H1 (cell line): ENCODE data around the gene SPINT1. TPM values are rescaled to one million over a fixed set of nuclear protein-coding genes. Genes with fewer than 3 reads are reported as not detected.

Source experiments
- CTCF ChIA-PET: fragments of 300-600 bp; sonication (Branson Sonifier 250); formaldehyde crosslinking; loops from one replicate; lab custom pipeline; 2021; ENCODE audit not compliant: partially characterized antibody; lab: Charles Lee
- POLR2A ChIA-PET: fragments of 300-600 bp; sonication (Branson Sonifier 250); formaldehyde crosslinking; loops from one replicate; lab custom pipeline; 2021; ENCODE audit warnings: inconsistent platforms; ENCODE audit not compliant: partially characterized antibody; lab: Charles Lee
- DNase-seq, 2 experiments: peaks; one replicate each; pipeline versions ENCODE4 v3.0.0 to v3.0.0-alpha.2; 2010 to 2022; ENCODE audit warnings: low spot score in 2 of 2, low read depth in 1 of 2, mixed read lengths in 1 of 2
- FAIRE-seq: peaks from 2 replicates; lab custom pipeline; 2011; peaks lifted over from hg19 to GRCh38; lab: Jason Lieb, UNC
- H2AFZ ChIP-seq: 2 replicates; pipeline ENCODE4 v1.8.1; 2012; ENCODE audit warnings: low read length, inconsistent platforms
- H2AK5ac ChIP-seq: 2 replicates; pipeline ENCODE4 v1.6.1; 2013; ENCODE audit warnings: low read depth, low read length
- H2BK120ac ChIP-seq: replicated peaks from 2 replicates; pipeline ENCODE3; 2013; ENCODE audit warnings: low read depth, low read length, inconsistent platforms
- H2BK12ac ChIP-seq: 2 replicates; pipeline ENCODE4 v1.6.1; 2013; ENCODE audit warnings: low read depth, low read length
- H2BK15ac ChIP-seq: 2 replicates; pipeline ENCODE4 v1.6.1; 2013; ENCODE audit warnings: low read length
- H2BK20ac ChIP-seq: 2 replicates; pipeline ENCODE4 v1.6.1; 2013; ENCODE audit warnings: low read length
- H2BK5ac ChIP-seq: 2 replicates; pipeline ENCODE4 v1.6.1; 2013; ENCODE audit warnings: low read depth, low read length
- H3K14ac ChIP-seq: 2 replicates; pipeline ENCODE4 v1.6.1; 2013; ENCODE audit warnings: inconsistent platforms; ENCODE audit not compliant: insufficient read length
- H3K18ac ChIP-seq: 2 replicates; pipeline ENCODE4 v1.6.1; 2013; ENCODE audit warnings: low read length; ENCODE audit errors: extremely low read depth
- H3K23ac ChIP-seq: 2 replicates; pipeline ENCODE4 v1.6.1; 2013; ENCODE audit warnings: inconsistent platforms; ENCODE audit not compliant: insufficient read length
- H3K23me2 ChIP-seq: 2 replicates; pipeline ENCODE4 v1.6.1; 2013; ENCODE audit warnings: low read depth, low read length
- H3K27ac ChIP-seq: 2 replicates; pipeline ENCODE4 v1.6.1; 2011; ENCODE audit warnings: low read depth, low read length, inconsistent platforms
- H3K27me3 ChIP-seq, 4 experiments: replicated peaks in 1 of 4; 1 replicate in 1 of 4; 2 replicates in 3 of 4; pipeline versions ENCODE4 v1.6.1 to v1.8.1; 2011 to 2013; ENCODE audit warnings: low read length in 3 of 4, mild to moderate bottlenecking in 3 of 4, inconsistent platforms in 2 of 4, mixed read lengths in 2 of 4, moderate library complexity in 1 of 4; ENCODE audit not compliant: control insufficient read depth in 3 of 4, insufficient read depth in 3 of 4; ENCODE audit errors: extremely low read depth in 1 of 4
- H3K36me3 ChIP-seq, 4 experiments: 2 replicates each; pipeline versions ENCODE4 v1.6.1 to v1.8.1; 2011 to 2013; ENCODE audit warnings: mild to moderate bottlenecking in 4 of 4, low read length in 3 of 4, moderate library complexity in 2 of 4, control low read depth in 1 of 4, inconsistent platforms in 1 of 4; ENCODE audit not compliant: insufficient read depth in 4 of 4, control insufficient read depth in 2 of 4
- H3K4ac ChIP-seq: replicated peaks from 2 replicates; pipeline ENCODE3; 2013; ENCODE audit warnings: low read length, low read depth, mixed read lengths, inconsistent platforms; ENCODE audit not compliant: insufficient read length
- H3K4me1 ChIP-seq, 4 experiments: replicated peaks in 1 of 4; 1 replicate in 1 of 4; 2 replicates in 3 of 4; pipeline versions ENCODE4 v1.6.1 to v1.8.1; 2011 to 2013; ENCODE audit warnings: low read length in 3 of 4, inconsistent platforms in 2 of 4, mixed read lengths in 1 of 4; ENCODE audit not compliant: insufficient read depth in 4 of 4, control insufficient read depth in 3 of 4
- H3K4me2 ChIP-seq, 2 experiments: 2 replicates each; pipeline versions ENCODE4 v1.6.1 to v1.8.1; 2011 to 2013; ENCODE audit warnings: low read depth in 2 of 2, low read length in 2 of 2, control low read depth in 1 of 2, inconsistent platforms in 1 of 2, mild to moderate bottlenecking in 1 of 2; ENCODE audit not compliant: insufficient read depth in 1 of 2
- H3K4me3 ChIP-seq, 4 experiments: fragments of 200-600, 300-600 bp in 1 of 4; sonication (generic), shearing (Covaris generic), sonication (Bioruptor Twin) in 1 of 4; 2 replicates each; pipeline versions ENCODE4 v1.5.1 to v1.8.1; 2011 to 2016; ENCODE audit warnings: low read length in 4 of 4, low read depth in 3 of 4, control low read depth in 2 of 4, inconsistent platforms in 2 of 4, mild to moderate bottlenecking in 2 of 4, mixed read lengths in 1 of 4, moderate library complexity in 1 of 4; ENCODE audit not compliant: insufficient read depth in 2 of 4; ENCODE audit errors: extremely low read depth in 1 of 4
- H3K56ac ChIP-seq: replicated peaks from 2 replicates; pipeline ENCODE3; 2013; ENCODE audit warnings: low read depth, mild to moderate bottlenecking, mixed read lengths, low read length, inconsistent platforms; ENCODE audit not compliant: insufficient read length
- H3K79me1 ChIP-seq: 2 replicates; pipeline ENCODE4 v1.6.1; 2013; ENCODE audit warnings: low read depth, low read length, control low read depth
- H3K79me2 ChIP-seq, 2 experiments: 2 replicates each; pipeline versions ENCODE4 v1.6.1 to v1.8.1; 2012 to 2013; ENCODE audit warnings: low read length in 2 of 2, mild to moderate bottlenecking in 2 of 2, inconsistent platforms in 1 of 2; ENCODE audit not compliant: insufficient read depth in 2 of 2, control insufficient read depth in 1 of 2
- H3K9ac ChIP-seq, 4 experiments: replicated peaks in 1 of 4; 1 replicate in 1 of 4; 2 replicates in 3 of 4; pipeline versions ENCODE4 v1.6.1 to v1.8.1; 2011 to 2013; ENCODE audit warnings: low read depth in 3 of 4, low read length in 3 of 4, control low read depth in 2 of 4, mild to moderate bottlenecking in 2 of 4, moderate library complexity in 2 of 4, inconsistent platforms in 1 of 4; ENCODE audit errors: extremely low read depth in 1 of 4
- H3K9me3 ChIP-seq, 2 experiments: 2 replicates each; pipeline versions ENCODE4 v1.6.1 to v1.8.1; 2012 to 2013; ENCODE audit warnings: mild to moderate bottlenecking in 2 of 2, moderate library complexity in 2 of 2, control low read depth in 1 of 2, inconsistent platforms in 1 of 2, low read depth in 1 of 2, low read length in 1 of 2, mixed read lengths in 1 of 2; ENCODE audit not compliant: insufficient read depth in 2 of 2
- H4K20me1 ChIP-seq, 2 experiments: replicated peaks in 1 of 2; 2 replicates each; pipeline versions ENCODE3 to v1.8.1; 2011 to 2013; ENCODE audit warnings: inconsistent platforms in 2 of 2, low read length in 2 of 2, mild to moderate bottlenecking in 1 of 2; ENCODE audit not compliant: insufficient read depth in 2 of 2, control insufficient read depth in 1 of 2
- H4K5ac ChIP-seq: 2 replicates; pipeline ENCODE4 v1.6.1; 2013; ENCODE audit warnings: low read length, low read depth, mixed read lengths, inconsistent platforms; ENCODE audit not compliant: insufficient read length
- H4K8ac ChIP-seq: 2 replicates; pipeline ENCODE4 v1.8.0; 2013; ENCODE audit warnings: mild to moderate bottlenecking, moderate library complexity, low read length, inconsistent platforms; ENCODE audit not compliant: insufficient read depth; ENCODE audit errors: extremely low read depth
- H4K91ac ChIP-seq: replicated peaks from 2 replicates; pipeline ENCODE3; 2013; ENCODE audit warnings: low read length, mixed read lengths, inconsistent platforms; ENCODE audit not compliant: insufficient read length
- CBX8 ChIP-seq: fragments of 300-800, 300-1000 bp; sonication (generic); IDR thresholded peaks from 2 replicates; pipeline ENCODE4 v1.7.1; 2016; ENCODE audit warnings: low read depth, low read length, borderline replicate concordance
- EGR1 ChIP-seq: IDR thresholded peaks from 2 replicates; pipeline ENCODE4 v1.6.1; 2011; ENCODE audit warnings: low read depth, low read length, borderline replicate concordance
- MAX ChIP-seq: IDR thresholded peaks from 2 replicates; pipeline ENCODE4 v1.6.1; 2012; ENCODE audit warnings: inconsistent platforms
- NANOG ChIP-seq: IDR thresholded peaks from 2 replicates; pipeline ENCODE4 v1.6.1; 2011; ENCODE audit warnings: low read length, low read depth, mild to moderate bottlenecking, inconsistent platforms; ENCODE audit not compliant: insufficient read depth, poor library complexity, severe bottlenecking
- PHF8 ChIP-seq: fragments of 200-600 bp; sonication (generic); conservative IDR thresholded peaks from 2 replicates; pipeline ENCODE4 v1.7.1; 2012; ENCODE audit warnings: low read depth, mild to moderate bottlenecking, inconsistent platforms, low read length, moderate library complexity
- RFX5 ChIP-seq: IDR thresholded peaks from 2 replicates; pipeline ENCODE4 v1.6.1; 2011; ENCODE audit warnings: low read depth, low read length, improper control_type of control experiment, borderline replicate concordance
- RNF2 ChIP-seq: fragments of 200-900, 300-1000 bp; sonication (generic); IDR thresholded peaks from 2 replicates; pipeline ENCODE4 v1.7.1; 2016; ENCODE audit warnings: borderline replicate concordance, low read depth, mild to moderate bottlenecking, antibody characterized with exemption, low read length; ENCODE audit not compliant: poor library complexity, severe bottlenecking; ENCODE audit errors: missing control alignments
- SAP30 ChIP-seq: fragments of 300-600 bp; sonication (generic); IDR thresholded peaks from 2 replicates; pipeline ENCODE4 v1.7.1; 2012; ENCODE audit warnings: low read length, moderate library complexity, mild to moderate bottlenecking, inconsistent platforms; ENCODE audit not compliant: insufficient read depth, insufficient replicate concordance
- SIN3A ChIP-seq, 2 experiments: IDR thresholded peaks in 1 of 2; conservative IDR thresholded peaks in 1 of 2; 2 replicates each; pipeline ENCODE4 v1.6.1; 2011 to 2012; ENCODE audit warnings: low read length in 2 of 2, improper control_type of control experiment in 1 of 2, low read depth in 1 of 2, mild to moderate bottlenecking in 1 of 2
- SIRT6 ChIP-seq: IDR thresholded peaks from one replicate; pipeline ENCODE4 v1.7.1; 2012; ENCODE audit warnings: low read length, inconsistent platforms
- SP4 ChIP-seq: IDR thresholded peaks from 2 replicates; pipeline ENCODE4 v1.6.1; 2012; ENCODE audit warnings: low read length, inconsistent platforms
- TAF1 ChIP-seq: IDR thresholded peaks from 2 replicates; pipeline ENCODE4 v1.6.1; 2011; ENCODE audit warnings: mild to moderate bottlenecking, low read depth, low read length
- WGBS, 2 experiments: shearing (Covaris generic) in 1 of 2; methylation state at CpG; one replicate each; pipeline versions ENCODE4 v1.1.6 to v1.1.7; 2013 to 2015; ENCODE audit warnings: low lambda C conversion rate in 2 of 2, mixed read lengths in 2 of 2, inconsistent platforms in 1 of 2, low coverage in 1 of 2, missing lambda C conversion rate in 1 of 2; ENCODE audit not compliant: insufficient replicate concordance in 2 of 2, insufficient coverage in 1 of 2, insufficient read length in 1 of 2; ENCODE audit errors: extremely low coverage in 1 of 2, missing lambda C conversion rate in 1 of 2; 5-methylcytosine and 5-hydroxymethylcytosine counted together
- polyA plus RNA-seq, 7 experiments: library from polyadenylated mRNA; depleted of rRNA in 3 of 7; stranded (reverse) in 5 of 7; unstranded in 2 of 7; fragments of >200 nt in 5 of 7; fragments of 200-250 nt in 2 of 7; gene quantifications; 1 replicate in 5 of 7; 2 replicates in 1 of 7; 4 replicates in 1 of 7; pipeline versions ENCODE4 v1.2.1 to v1.2.3, GENCODE V29; 2011 to 2013; ENCODE audit warnings: missing spikeins in 2 of 7, mixed read lengths in 2 of 7
- total RNA-seq: library from RNA; stranded (reverse); fragmentation: NEBNext Ultra II Directional; extraction: Animal tissue kit (Norgen Biotek cat#: 25700); gene quantifications from 2 replicates; pipeline ENCODE4 v1.2.1, GENCODE V29; 2021

The SPINT1 gene
- total and polyA plus RNA-seq, 2 of the 8 experiments (the other 6 are each of a cell fraction or from before 2014, with no cell fraction given) = 117 to 155 TPM

- Histone ChIP-seq H3K36me3 (peaks cover 17 to 41% (median 36%) of the 10 kb centered on the region in 4 experiments; a peak in 7 of 8 replicates), H3K14ac (no peak overlapping the region), H3K27me3 (no peaks in the 10 kb centered on the region), H4K20me1 (peaks cover 2 to 3% of the 10 kb centered on the region in 2 experiments), H3K9ac (no peak overlapping the region), H2AK5ac (no peak overlapping the region), H2AFZ (no peak overlapping the region), H3K27ac (no peak overlapping the region), H3K9me3 (no peaks in the 10 kb centered on the region), H3K4me1 (peaks cover 0 to 3% (median 0%) of the 10 kb centered on the region in 4 experiments; a peak in 1 of 7 replicates), H4K91ac (no peak overlapping the region), H3K23ac (no peak overlapping the region), H4K8ac (no peak overlapping the region), H3K56ac (no peak overlapping the region), H2BK120ac (no peak overlapping the region), H3K4me3 (no peak overlapping the region), H2BK5ac (no peak overlapping the region), H3K79me2 (no peaks in the 10 kb centered on the region), H2BK15ac (no peak overlapping the region), H2BK20ac (no peak overlapping the region), H4K5ac (no peak overlapping the region), H3K79me1 (peaks cover 3% of the 10 kb centered on the region; the same call in 1 of the 2 replicates), H3K18ac (no peak overlapping the region), H3K23me2 (no peaks in the 10 kb centered on the region), H3K4me2 (no peak overlapping the region), H3K4ac (no peak overlapping the region), H2BK12ac (no peak overlapping the region)
- ChIA-PET CTCF (interaction anchor here (0.7 to 8.6 kb wide), 23 partner anchors 12 to 520 kb away, joined by 3 to 208 read pairs (median 8); partner anchors contain the start of genes C15orf62, DNAJC17, GCHFR and PPP1R14D), POLR2A (interaction anchor here (0.5 to 5.6 kb wide), 10 partner anchors 10 to 154 kb away, joined by 3 to 49 read pairs (median 9); partner anchors contain the start of genes CHAC1, SPINT1 and VPS18)
- no peak for TF ChIP-seq PHF8
- TF ChIP-seq SIRT6 = no peak
- TF ChIP-seq SP4 = no peak
- no peak for TF ChIP-seq SIN3A (conservative IDR thresholded peaks at IDR 0.05 in 1 of 2, IDR thresholded peaks at IDR 0.05 in 1 of 2; ENCODE audit: low read depth in 1 of 2, low read length in 2 of 2)
- no peak for TF ChIP-seq SAP30
- no peak for TF ChIP-seq RFX5
- no peak for TF ChIP-seq TAF1
- no peak for TF ChIP-seq MAX
- TF ChIP-seq NANOG = no peak
- TF ChIP-seq EGR1 = no peak
- no peak for TF ChIP-seq RNF2
- TF ChIP-seq CBX8 = no peak
- 85% methylated on average over 8 of the region's 8 CpGs; no CpG with 5 or more reads in 1 of the 2 experiments for WGBS, 2 experiments
- no peak for FAIRE-seq
- no peak for DNase-seq
Observed at GRCh38 chr15:40856746-40857145, 12.9 kb downstream of the SPINT1 start.
